Esophagus squamous epithelium (tissue), 5 donors: ENCODE data around the gene RBM33. TPM values are rescaled to one million over a fixed set of nuclear protein-coding genes. Genes with fewer than 3 reads are reported as not detected.

ENCODE experiments used
- DNase-seq: peaks from one replicate; lab custom pipeline; 2025; lab: John Stamatoyannopoulos, UW
- H3K27ac ChIP-seq, 4 donors: fragments of 200-600 bp; sonication (generic); one replicate each; pipeline ENCODE4 v1.5.1; 2016 to 2019; ENCODE audit warnings: mild to moderate bottlenecking in 1 of 4
- H3K27me3 ChIP-seq, 4 donors: fragments of 200-600 bp; sonication (generic); 1 replicate in 3 of 4; 2 replicates in 1 of 4; pipeline versions ENCODE4 v1.5.1 to v1.6.0; 2017 to 2021; ENCODE audit warnings: antibody characterized with exemption in 1 of 4
- H3K36me3 ChIP-seq, 3 donors: fragments of 200-600 bp; sonication (generic); one replicate each; pipeline ENCODE4 v1.5.1; 2016 to 2019
- H3K4me1 ChIP-seq, 3 donors: fragments of 200-600 bp; sonication (generic); one replicate each; pipeline ENCODE4 v1.5.1; 2017 to 2019
- H3K4me3 ChIP-seq, 4 donors: fragments of 200-600 bp; sonication (generic); 1 replicate in 3 of 4; 2 replicates in 1 of 4; pipeline ENCODE4 v1.5.1; 2016 to 2019; ENCODE audit warnings: mild to moderate bottlenecking in 2 of 4, moderate library complexity in 1 of 4
- H3K9me3 ChIP-seq, 3 donors: fragments of 200-600 bp; sonication (generic); one replicate each; pipeline ENCODE4 v1.5.1; 2016 to 2019
- POLR2A ChIP-seq, 4 donors: fragments of 450-650 bp; IDR thresholded peaks; one replicate each; pipeline ENCODE4 v1.6.1; 2017; ENCODE audit warnings: antibody characterized with exemption in 4 of 4, mild to moderate bottlenecking in 4 of 4, moderate library complexity in 3 of 4
- WGBS, 2 donors: methylation state at CpG; one replicate each; pipeline ENCODE4 v1.1.5; 2018; 5-methylcytosine and 5-hydroxymethylcytosine counted together
- intact Hi-C: fragments of 100-400 bp; cut with DNase I; formaldehyde crosslinking; loops from one replicate; pipeline ENCODE4 v1.15.0; 2022
- total RNA-seq, 4 donors: library from RNA; depleted of rRNA; stranded (reverse); fragments of >200 nt; gene quantifications; one replicate each; pipeline ENCODE4 v1.1.0, GENCODE V29; 2016
- TF ChIP-seq, protein P1 (sequence below), 6 experiments: fragments of 450-650 bp in 4 of 6; fragments of 200-600 bp in 2 of 6; sonication (generic) in 2 of 6; IDR thresholded peaks; one replicate each; pipeline ENCODE4 v1.5.1; 2016 to 2019; ENCODE audit warnings: antibody characterized with exemption in 6 of 6, mild to moderate bottlenecking in 4 of 6, moderate library complexity in 4 of 6
- donor health status: DM: yes; HTN: yes; CAD: no.

The RBM33 gene
- total RNA-seq, 4 donors from 2014 or later = 20.3 to 45.6 (median 26.9) TPM

DNA sequence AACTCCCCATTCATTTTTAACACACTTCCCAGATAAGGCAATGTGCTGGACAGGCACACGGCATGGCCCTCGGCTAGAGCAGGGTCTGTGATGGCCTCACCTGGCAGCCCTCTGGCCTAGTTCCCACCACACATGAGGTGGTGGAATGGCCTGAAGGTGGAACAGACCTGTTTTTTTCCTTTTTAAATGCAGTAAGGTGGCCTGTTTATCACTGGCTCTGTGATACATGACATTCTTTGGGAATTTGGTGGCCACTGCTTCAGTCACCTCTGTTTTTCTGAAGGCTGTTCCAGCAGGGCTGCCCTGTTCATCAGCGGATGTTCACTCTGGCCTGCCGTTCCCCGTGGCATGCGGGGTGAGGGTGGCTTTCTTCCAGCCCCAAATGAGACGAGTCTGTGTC is 131.2 kb downstream of the RBM33 start:
- Histone ChIP-seq H3K9me3 (no peaks in the 10 kb centered on the region), H3K36me3 (peaks cover 14 to 99% (median 25%) of the 10 kb centered on the region in 3 donors), H3K27me3 (no peaks in the 10 kb centered on the region), H3K4me1 (no peaks in the 10 kb centered on the region), H3K27ac (no peak overlapping the region), H3K4me3 (no peak overlapping the region)
- no peak for DNase-seq
- TF ChIP-seq POLR2A (IDR thresholded peaks at IDR 0.05) = no peak
- TF ChIP-seq, protein P1, sequence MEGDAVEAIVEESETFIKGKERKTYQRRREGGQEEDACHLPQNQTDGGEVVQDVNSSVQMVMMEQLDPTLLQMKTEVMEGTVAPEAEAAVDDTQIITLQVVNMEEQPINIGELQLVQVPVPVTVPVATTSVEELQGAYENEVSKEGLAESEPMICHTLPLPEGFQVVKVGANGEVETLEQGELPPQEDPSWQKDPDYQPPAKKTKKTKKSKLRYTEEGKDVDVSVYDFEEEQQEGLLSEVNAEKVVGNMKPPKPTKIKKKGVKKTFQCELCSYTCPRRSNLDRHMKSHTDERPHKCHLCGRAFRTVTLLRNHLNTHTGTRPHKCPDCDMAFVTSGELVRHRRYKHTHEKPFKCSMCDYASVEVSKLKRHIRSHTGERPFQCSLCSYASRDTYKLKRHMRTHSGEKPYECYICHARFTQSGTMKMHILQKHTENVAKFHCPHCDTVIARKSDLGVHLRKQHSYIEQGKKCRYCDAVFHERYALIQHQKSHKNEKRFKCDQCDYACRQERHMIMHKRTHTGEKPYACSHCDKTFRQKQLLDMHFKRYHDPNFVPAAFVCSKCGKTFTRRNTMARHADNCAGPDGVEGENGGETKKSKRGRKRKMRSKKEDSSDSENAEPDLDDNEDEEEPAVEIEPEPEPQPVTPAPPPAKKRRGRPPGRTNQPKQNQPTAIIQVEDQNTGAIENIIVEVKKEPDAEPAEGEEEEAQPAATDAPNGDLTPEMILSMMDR (IDR thresholded peaks at IDR 0.05) = no peak
- intact Hi-C loops = loop anchor here (10.0 kb wide), 1 partner anchor 171 kb away; no protein-coding TSS in a partner anchor
- 76 to 86% methylated on average over 3 to 7 of the region's 7 CpGs for WGBS, 2 donors

DNA sequence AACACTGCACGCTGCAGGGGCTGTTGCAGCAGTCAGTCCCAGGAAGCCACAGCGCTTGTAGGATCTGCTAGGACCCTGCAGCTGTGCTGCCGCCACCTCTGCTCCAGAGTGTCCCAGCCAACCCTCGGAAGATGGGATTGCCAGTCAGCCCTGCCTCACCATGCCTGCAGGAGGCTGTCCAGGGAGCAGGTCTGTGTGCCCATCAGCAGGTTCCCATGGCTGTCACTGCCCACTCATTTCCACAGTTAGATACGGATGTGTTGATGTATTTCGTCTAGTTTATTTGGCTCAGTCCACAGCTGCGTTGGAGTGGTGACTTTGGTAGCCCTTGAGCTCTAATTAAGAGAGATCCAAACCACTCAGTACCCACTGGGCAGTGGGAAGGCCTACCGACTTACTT is 132.1 kb downstream of the RBM33 start:
- 86 to 89% methylated on average over 5 of the region's 8 CpGs for WGBS, 2 donors
- Histone ChIP-seq H3K9me3 (no peaks in the 10 kb centered on the region), H3K27me3 (no peaks in the 10 kb centered on the region), H3K36me3 (peaks cover 14 to 99% (median 25%) of the 10 kb centered on the region in 3 donors), H3K4me3 (no peak overlapping the region), H3K27ac (no peak overlapping the region), H3K4me1 (no peaks in the 10 kb centered on the region)
- TF ChIP-seq POLR2A (IDR thresholded peaks at IDR 0.05) = no peak
- no peak for DNase-seq
- intact Hi-C loops = loop anchor here (10.0 kb wide), 1 partner anchor 172 kb away; no protein-coding TSS in a partner anchor

GRCh38 chr7:155778349-155778748 is 133.9 kb downstream of the RBM33 start:
- Histone ChIP-seq H3K36me3 (peaks cover 14 to 99% (median 25%) of the 10 kb centered on the region in 3 donors), H3K27me3 (no peaks in the 10 kb centered on the region), H3K9me3 (no peaks in the 10 kb centered on the region), H3K4me1 (no peaks in the 10 kb centered on the region), H3K4me3 (no peak overlapping the region), H3K27ac (no peak overlapping the region)
- WGBS, 2 donors = 76 to 88% methylated on average over 6 of the region's 6 CpGs
- intact Hi-C loops = loop anchor here (10.0 kb wide), 1 partner anchor 174 kb away; no protein-coding TSS in a partner anchor
- DNase-seq = no peak
- no peak for TF ChIP-seq POLR2A (IDR thresholded peaks at IDR 0.05)
- TF ChIP-seq, protein P1 (IDR thresholded peaks at IDR 0.05) = no peak

GRCh38 chr7:155780884-155781283 is 136.4 kb downstream of the RBM33 start:
- Histone ChIP-seq H3K4me1 (no peaks in the 10 kb centered on the region), H3K27me3 (no peaks in the 10 kb centered on the region), H3K4me3 (no peak overlapping the region), H3K36me3 (peaks cover 8 to 91% (median 10%) of the 10 kb centered on the region in 3 donors), H3K27ac (no peak overlapping the region), H3K9me3 (no peaks in the 10 kb centered on the region)
- WGBS, 2 donors = 91 to 98% methylated on average over 8 to 16 of the region's 24 CpGs
- intact Hi-C loops = no loop called here
- TF ChIP-seq, protein P1 (IDR thresholded peaks at IDR 0.05) = no peak
- no peak for TF ChIP-seq POLR2A (IDR thresholded peaks at IDR 0.05)
- DNase-seq = no peak

DNA sequence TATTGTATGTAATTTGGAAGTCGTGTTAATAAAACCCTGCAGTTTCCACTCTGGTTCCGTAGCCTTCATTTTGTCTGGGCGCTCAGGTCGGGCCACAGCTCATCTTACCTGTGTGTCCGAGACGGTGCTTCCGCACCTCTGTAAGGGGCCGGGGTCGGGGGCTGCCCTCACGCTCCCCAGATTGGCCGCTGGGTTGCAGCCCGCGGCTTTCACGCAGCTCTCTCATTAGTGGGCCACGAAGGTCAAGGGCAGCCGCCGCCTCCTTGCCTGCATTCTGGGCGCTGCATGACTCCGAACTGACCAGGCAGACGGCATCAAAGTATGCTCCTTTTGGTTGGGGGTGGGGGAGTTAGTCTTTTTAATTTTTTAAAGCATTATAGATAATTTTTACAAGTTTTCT is 137.0 kb downstream of the RBM33 start:
- no peak overlapping the region for H3K4me3 ChIP-seq
- no peak for DNase-seq
- H3K36me3 ChIP-seq = peaks cover 4 to 86% (median 5%) of the 10 kb centered on the region in 3 donors
- 91 to 92% methylated on average over 12 to 18 of the region's 20 CpGs for WGBS, 2 donors
- intact Hi-C loops = no loop called here
- TF ChIP-seq, protein P1 (IDR thresholded peaks at IDR 0.05) = no peak
- TF ChIP-seq POLR2A (IDR thresholded peaks at IDR 0.05) = no peak
- no peak overlapping the region for H3K27ac ChIP-seq
- H3K9me3 ChIP-seq = no peaks in the 10 kb centered on the region
- H3K4me1 ChIP-seq = no peaks in the 10 kb centered on the region
- H3K27me3 ChIP-seq = peaks cover 0 to 2% (median 0%) of the 10 kb centered on the region in 4 donors
